Subcutaneous adipose tissue (tissue), 4 donors: ENCODE measurements around the gene NUDT1. TPM values are rescaled to one million over a fixed set of nuclear protein-coding genes. Genes with fewer than 3 reads are reported as not detected.

Source experiments
- total RNA-seq, 4 donors: library from RNA; depleted of rRNA; stranded (reverse); fragments of >200 nt; gene quantifications; one replicate each; pipeline ENCODE4 v1.1.0, GENCODE V29; 2016
- TF ChIP-seq, protein P1 (sequence below): fragments of 450-650 bp; IDR thresholded peaks from one replicate; pipeline ENCODE4 v1.5.1; 2016; ENCODE audit warnings: low read depth, mild to moderate bottlenecking, control low read depth, antibody characterized with exemption, moderate library complexity

NUDT1 gene
- total RNA-seq, 4 donors from 2014 or later = 11.3 to 25.8 (median 24.8) TPM

DNA sequence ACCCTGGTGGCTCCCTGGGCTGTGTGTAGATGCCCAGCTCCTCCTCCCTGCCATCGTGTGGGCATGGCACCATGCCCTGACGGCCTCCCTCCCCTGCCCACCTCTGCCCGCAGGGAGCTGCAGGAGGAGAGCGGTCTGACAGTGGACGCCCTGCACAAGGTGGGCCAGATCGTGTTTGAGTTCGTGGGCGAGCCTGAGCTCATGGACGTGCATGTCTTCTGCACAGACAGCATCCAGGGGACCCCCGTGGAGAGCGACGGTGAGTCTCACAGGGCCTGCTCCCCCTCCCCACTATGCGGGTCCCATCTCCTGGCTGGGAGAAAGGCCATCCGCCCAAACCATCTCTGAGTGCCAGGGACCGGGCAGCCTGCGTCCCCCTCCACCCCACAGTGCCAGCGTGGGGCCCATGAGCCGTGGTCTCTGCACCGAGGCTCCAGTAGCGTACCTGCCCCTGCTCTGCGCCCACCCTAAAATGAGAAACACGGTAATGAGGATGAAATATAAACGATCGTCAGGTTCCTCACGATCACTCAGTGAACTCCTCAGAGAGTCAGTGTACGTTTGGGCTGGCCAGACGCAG, 7.8 kb downstream of the NUDT1 start:
- TF ChIP-seq, protein P1, sequence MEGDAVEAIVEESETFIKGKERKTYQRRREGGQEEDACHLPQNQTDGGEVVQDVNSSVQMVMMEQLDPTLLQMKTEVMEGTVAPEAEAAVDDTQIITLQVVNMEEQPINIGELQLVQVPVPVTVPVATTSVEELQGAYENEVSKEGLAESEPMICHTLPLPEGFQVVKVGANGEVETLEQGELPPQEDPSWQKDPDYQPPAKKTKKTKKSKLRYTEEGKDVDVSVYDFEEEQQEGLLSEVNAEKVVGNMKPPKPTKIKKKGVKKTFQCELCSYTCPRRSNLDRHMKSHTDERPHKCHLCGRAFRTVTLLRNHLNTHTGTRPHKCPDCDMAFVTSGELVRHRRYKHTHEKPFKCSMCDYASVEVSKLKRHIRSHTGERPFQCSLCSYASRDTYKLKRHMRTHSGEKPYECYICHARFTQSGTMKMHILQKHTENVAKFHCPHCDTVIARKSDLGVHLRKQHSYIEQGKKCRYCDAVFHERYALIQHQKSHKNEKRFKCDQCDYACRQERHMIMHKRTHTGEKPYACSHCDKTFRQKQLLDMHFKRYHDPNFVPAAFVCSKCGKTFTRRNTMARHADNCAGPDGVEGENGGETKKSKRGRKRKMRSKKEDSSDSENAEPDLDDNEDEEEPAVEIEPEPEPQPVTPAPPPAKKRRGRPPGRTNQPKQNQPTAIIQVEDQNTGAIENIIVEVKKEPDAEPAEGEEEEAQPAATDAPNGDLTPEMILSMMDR = no peak

DNA sequence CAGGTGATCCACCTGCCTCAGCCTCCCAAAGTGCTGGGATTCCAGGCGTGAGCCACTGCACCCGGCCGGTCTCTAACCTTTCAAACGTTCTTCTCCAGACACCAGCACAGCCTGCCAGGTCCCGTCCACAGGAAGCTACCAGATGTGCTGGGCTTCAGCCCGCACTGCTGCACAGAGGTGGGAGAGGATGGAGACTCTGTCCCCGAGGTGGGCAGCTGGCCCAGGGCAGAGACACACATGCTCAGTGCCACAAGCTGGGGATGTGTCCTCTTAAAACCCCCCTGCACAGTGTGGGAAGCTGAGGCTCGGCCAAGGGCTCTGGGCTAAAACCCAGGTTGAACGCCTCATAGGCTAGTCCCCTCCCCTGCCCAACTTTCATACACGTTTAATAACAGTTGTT, 9.4 kb downstream of the NUDT1 start:
- TF ChIP-seq, protein P1 = no peak

DNA sequence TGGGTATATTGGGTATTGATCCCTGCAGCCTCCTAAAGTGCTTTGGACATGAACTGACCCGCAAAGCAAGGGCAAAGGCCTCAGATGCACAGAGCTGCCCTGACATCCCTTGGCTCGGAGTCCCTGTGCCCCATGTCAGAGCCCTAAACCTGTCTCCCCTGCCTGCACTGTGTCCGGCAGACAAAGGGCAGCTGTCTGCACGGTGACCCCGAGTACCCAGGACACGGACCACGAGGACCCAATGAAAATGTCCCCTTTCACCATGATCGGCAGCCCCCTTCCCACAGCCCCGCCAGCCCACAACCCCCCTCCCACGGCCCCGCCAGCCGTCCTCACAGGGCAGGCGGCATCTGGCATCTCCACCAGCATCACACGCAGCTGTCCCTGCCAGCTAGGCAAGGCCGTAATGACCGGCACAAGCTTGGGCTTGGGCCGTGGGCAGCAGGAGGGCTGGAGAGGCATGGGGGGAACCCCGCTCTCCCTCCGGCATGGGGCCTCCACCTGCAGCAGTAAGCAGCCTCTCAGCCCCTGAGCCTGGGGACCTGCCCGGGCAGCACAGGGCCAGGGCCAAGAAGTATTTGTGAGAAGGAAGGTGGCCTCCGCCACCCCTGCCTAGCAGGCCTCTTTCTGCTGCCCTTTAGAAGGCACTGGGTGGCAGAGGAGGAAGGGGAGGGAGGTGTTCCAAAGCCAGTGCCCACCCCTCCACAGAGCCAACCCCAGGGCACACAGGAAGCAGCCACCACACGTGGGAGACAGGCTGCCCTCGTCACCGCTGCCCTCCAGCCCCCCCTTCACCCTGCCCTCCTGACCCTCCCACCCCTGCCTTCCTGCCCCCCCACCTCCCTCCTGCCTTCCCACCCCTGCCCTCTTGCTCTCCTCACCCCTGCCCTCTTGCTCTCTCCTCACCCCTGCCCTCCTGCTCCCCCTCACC, 10.1 kb downstream of the NUDT1 start:
- TF ChIP-seq, protein P1 = no peak

DNA sequence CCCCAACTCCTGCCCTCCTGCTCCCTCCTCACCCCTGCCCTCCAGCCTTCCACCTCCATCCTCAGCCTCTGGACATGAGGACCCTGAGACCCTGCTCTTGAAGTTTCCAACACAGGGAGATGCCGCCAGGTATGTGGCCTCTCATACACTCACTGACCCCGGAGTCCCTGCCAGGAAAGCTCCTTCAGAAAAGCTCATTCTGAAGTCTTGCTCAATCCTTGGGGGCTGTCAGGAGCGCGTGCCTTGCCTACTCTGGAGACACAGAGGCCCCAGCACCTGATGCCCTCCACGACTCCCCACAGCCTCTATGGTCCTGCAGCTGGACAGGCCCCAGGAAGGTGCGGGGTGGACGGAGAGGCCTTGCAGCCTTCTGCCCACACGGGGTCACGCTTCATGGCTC, 11.0 kb downstream of the NUDT1 start:
- TF ChIP-seq, protein P1 = no peak

DNA sequence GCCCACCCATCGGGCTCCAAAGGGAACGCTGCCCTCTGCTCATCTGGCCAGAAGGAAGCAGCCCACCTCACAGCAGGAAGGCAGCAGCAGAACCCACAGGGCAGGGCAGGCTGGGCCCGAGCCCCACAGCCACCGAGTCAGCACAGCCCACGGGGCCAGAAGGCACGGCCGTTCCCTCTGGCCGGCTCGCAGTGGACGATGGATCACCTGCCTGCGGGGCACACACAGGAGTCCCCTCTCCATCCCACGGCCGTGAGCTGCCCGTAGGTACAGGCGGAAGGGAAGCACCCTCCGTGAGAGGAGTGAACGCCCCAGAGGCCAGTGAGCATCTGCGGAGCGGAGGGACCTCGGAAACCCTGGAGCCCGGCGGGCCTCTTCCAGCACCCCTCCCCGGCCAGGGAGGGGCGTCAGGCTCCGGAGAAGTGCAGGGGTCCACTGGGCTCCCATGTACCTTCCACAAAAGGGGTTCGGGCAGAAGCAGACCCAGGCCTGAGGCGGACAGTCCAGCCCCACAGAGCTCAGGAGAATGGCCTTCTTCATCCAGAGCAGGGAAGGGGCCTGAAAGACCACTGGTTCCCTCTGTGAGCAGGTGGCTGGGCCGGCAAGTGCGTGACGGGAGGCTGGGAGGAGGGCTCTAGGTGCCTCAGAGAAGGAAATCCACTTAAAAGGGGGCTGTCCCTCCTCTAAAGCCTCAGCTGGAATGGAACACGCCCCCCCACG, 11.7 kb downstream of the NUDT1 start:
- TF ChIP-seq, protein P1 = no peak

DNA sequence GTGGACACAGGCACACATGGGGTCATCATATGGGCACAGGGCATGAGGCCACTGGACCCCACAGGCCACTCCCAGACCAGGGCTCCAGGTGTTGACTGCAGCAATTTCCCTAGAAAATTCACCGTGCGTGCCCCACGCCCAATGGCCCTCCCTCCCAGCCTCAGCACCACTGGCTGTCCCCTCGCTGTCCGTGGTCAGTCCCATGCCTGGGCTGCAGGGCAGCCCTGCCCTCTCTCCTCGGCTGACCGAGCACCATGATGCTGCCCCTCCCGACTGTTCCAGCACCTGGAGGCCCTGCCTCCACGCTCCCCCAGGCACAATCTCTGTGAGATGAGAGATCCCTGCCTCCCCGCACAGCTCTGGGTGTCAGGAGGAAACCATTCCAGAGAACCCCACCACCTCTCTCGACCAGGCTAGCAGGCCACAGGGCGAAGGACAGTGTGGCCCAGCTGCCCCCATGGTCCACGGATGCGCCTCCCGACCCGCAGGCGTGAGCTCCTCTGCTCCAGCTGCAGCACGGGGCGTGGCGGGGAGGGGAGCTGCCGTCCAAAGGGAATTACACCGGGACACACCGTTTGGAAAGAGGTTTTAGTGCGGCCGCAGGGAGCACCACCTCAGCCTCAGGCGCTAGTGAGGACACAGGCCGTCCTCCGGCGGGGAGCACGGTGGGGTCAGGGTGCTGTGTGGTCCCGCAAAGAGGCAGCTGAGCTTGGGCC, 12.6 kb downstream of the NUDT1 start:
- TF ChIP-seq, protein P1 = no peak
